Gastroesophageal sphincter (tissue), 4 donors: ENCODE data around the gene SPRING1. TPM values are rescaled to one million over a fixed set of nuclear protein-coding genes. Genes with fewer than 3 reads are reported as not detected.

Experiments
- ATAC-seq: fragments of 150-250 bp; one replicate; pipeline ENCODE4 v1.9.1; 2016; ENCODE audit warnings: mild to moderate bottlenecking, moderate library complexity
- H3K27ac ChIP-seq, 4 donors: fragments of 200-600 bp; sonication (generic) in 3 of 4; 1 replicate in 3 of 4; 2 replicates in 1 of 4; pipeline ENCODE4 v1.5.1; 2016 to 2019
- H3K27me3 ChIP-seq: fragments of 200-600 bp; sonication (generic); one replicate; pipeline ENCODE4 v1.5.1; 2019
- H3K36me3 ChIP-seq, 2 donors: fragments of 200-600 bp; sonication (generic); one replicate each; pipeline ENCODE4 v1.5.1; 2019; ENCODE audit warnings: control low read depth in 1 of 2
- H3K4me1 ChIP-seq, 3 donors: fragments of 200-600 bp; sonication (generic); 1 replicate in 2 of 3; 2 replicates in 1 of 3; pipeline ENCODE4 v1.5.1; 2016 to 2019; ENCODE audit warnings: control low read depth in 2 of 3
- H3K4me3 ChIP-seq, 2 donors: fragments of 200-600 bp; sonication (generic); one replicate each; pipeline ENCODE4 v1.5.1; 2019; ENCODE audit warnings: mild to moderate bottlenecking in 1 of 2, moderate library complexity in 1 of 2
- H3K9me3 ChIP-seq, 3 donors: fragments of 200-600 bp; sonication (generic); one replicate each; pipeline ENCODE4 v1.5.1; 2017 to 2019; ENCODE audit warnings: control low read depth in 2 of 3
- EP300 ChIP-seq: sonication (generic); formaldehyde crosslinking; IDR thresholded peaks from one replicate; pipeline ENCODE4 v1.6.1; 2017; ENCODE audit warnings: antibody characterized with exemption, mild to moderate bottlenecking
- POLR2A ChIP-seq, 2 donors: fragments of 450-650 bp; IDR thresholded peaks; one replicate each; pipeline ENCODE4 v1.6.1; 2017; ENCODE audit warnings: antibody characterized with exemption in 2 of 2, mild to moderate bottlenecking in 2 of 2, moderate library complexity in 1 of 2
- POLR2AphosphoS5 ChIP-seq: sonication (generic); formaldehyde crosslinking; IDR thresholded peaks from one replicate; pipeline ENCODE4 v1.6.1; 2017; ENCODE audit warnings: antibody characterized with exemption
- WGBS, 2 donors: methylation state at CpG; one replicate each; pipeline ENCODE4 v1.1.5; 2018; ENCODE audit warnings: low coverage in 1 of 2; 5-methylcytosine and 5-hydroxymethylcytosine counted together
- total RNA-seq, 4 donors: library from RNA; depleted of rRNA; stranded (reverse); fragments of >200 nt; gene quantifications; one replicate each; pipeline ENCODE4 v1.1.0, GENCODE V29; 2016
- TF ChIP-seq, protein P1 (sequence below), 4 experiments: fragments of 200-600 bp in 2 of 4; fragments of 450-650 bp in 2 of 4; sonication (generic) in 1 of 4; IDR thresholded peaks; one replicate each; pipeline ENCODE4 v1.5.1; 2017 to 2019; ENCODE audit warnings: antibody characterized with exemption in 4 of 4, mild to moderate bottlenecking in 2 of 4, moderate library complexity in 2 of 4

The SPRING1 gene
- total RNA-seq, 4 donors from 2014 or later, result 5.8 to 18.7 (median 13.4) TPM

- H3K27me3 ChIP-seq, result no peaks in the 10 kb centered on the region
- TF ChIP-seq POLR2A (IDR thresholded peaks at IDR 0.05), result no peak
- H3K4me1 ChIP-seq, result peaks cover 5 to 42% (median 10%) of the 10 kb centered on the region in 3 donors
- no peaks in the 10 kb centered on the region for H3K9me3 ChIP-seq
- peaks cover 0 to 23% of the 10 kb centered on the region in 2 donors for H3K36me3 ChIP-seq
- no peak for ATAC-seq
- no peak overlapping the region for H3K27ac ChIP-seq
- H3K4me3 ChIP-seq, result no peak overlapping the region
Observed at GRCh38 chr12:116722245-116722644, 15.6 kb downstream of the SPRING1 start.

GRCh38 chr12:116719731-116720528, 17.9 kb downstream of the SPRING1 start:
- Histone ChIP-seq H3K9me3 (no peaks in the 10 kb centered on the region), H3K36me3 (peaks cover 0 to 46% of the 10 kb centered on the region in 2 donors), H3K27me3 (no peaks in the 10 kb centered on the region), H3K4me1 (peaks cover 5 to 32% (median 10%) of the 10 kb centered on the region in 3 donors), H3K27ac (peak overlapping the region; percentile 22 to 62 (median 47)), H3K4me3 (no peak overlapping the region)
- WGBS, 2 donors, result 20 to 80% methylated on average over 1 to 11 of the region's 15 CpGs
- ATAC-seq, result no peak
- TF ChIP-seq POLR2AphosphoS5 (no peak), POLR2A (IDR thresholded peaks at IDR 0.05) (no peak), EP300 (no peak)
- TF ChIP-seq, protein P1, sequence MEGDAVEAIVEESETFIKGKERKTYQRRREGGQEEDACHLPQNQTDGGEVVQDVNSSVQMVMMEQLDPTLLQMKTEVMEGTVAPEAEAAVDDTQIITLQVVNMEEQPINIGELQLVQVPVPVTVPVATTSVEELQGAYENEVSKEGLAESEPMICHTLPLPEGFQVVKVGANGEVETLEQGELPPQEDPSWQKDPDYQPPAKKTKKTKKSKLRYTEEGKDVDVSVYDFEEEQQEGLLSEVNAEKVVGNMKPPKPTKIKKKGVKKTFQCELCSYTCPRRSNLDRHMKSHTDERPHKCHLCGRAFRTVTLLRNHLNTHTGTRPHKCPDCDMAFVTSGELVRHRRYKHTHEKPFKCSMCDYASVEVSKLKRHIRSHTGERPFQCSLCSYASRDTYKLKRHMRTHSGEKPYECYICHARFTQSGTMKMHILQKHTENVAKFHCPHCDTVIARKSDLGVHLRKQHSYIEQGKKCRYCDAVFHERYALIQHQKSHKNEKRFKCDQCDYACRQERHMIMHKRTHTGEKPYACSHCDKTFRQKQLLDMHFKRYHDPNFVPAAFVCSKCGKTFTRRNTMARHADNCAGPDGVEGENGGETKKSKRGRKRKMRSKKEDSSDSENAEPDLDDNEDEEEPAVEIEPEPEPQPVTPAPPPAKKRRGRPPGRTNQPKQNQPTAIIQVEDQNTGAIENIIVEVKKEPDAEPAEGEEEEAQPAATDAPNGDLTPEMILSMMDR (IDR thresholded peaks at IDR 0.05), result no peak

DNA sequence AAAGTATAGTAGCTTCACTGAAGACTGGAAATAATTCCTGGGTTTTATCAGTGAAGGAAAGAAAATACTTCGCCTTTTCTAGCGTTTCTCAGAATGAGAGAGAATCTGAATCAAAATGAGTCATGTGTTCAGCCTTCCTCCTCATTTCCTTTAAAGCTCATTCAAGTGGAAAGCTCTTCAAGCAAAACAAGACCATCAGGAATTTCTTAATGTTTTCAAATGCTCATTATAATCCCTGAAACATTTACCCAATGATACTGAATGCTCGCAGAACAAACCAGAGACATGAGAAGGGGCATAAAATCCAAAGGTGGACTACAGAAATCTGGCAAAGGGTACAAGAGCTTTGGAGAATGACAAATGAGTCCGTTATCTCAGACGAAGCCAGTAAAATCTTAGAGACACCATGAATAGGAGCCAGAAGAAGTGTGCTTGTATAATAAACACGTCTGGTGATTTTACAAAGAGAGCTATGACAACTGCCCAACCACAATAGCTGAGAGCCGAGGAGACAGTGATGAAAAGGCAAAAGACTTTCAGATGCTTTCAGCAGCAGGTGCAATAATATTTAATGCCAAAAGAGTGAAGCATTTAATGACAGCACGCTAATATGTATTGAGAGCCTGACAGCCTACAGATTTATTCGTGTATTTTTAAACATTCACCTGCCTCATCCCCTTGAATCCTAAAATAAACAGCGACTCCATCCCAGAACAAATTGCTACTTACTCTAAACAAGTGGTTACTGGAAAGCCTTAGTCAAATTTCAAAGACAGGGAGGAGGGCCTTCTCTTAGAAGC, 19.0 kb downstream of the SPRING1 start:
- TF ChIP-seq, protein P1 (IDR thresholded peaks at IDR 0.05), result no peak
- TF ChIP-seq POLR2AphosphoS5, result peak; percentile 68
- no peaks in the 10 kb centered on the region for H3K9me3 ChIP-seq
- peak; percentile 28 for ATAC-seq
- H3K4me3 ChIP-seq, result no peak overlapping the region
- peaks cover 5 to 38% (median 10%) of the 10 kb centered on the region in 3 donors for H3K4me1 ChIP-seq
- H3K36me3 ChIP-seq, result peaks cover 0 to 46% of the 10 kb centered on the region in 2 donors
- WGBS, 2 donors, result 23 to 25% methylated on average over 10 of the region's 10 CpGs
- no peaks in the 10 kb centered on the region for H3K27me3 ChIP-seq
- peak overlapping the region; percentile 27 to 62 (median 47) for H3K27ac ChIP-seq

- H3K36me3 ChIP-seq, result peaks cover 0 to 42% of the 10 kb centered on the region in 2 donors
Observed at GRCh38 chr12:116717466-116718437, 20.1 kb downstream of the SPRING1 start.

More at GRCh38 chr12:116717466-116718437, 20.1 kb downstream of the SPRING1 start:
- ATAC-seq, result peak; percentile 90
- H3K4me1 ChIP-seq, result peaks cover 5 to 39% (median 10%) of the 10 kb centered on the region in 3 donors
- H3K27ac ChIP-seq, result peak overlapping the region in 2 of 4 donors; percentile 53 to 62
- WGBS, 2 donors, result 61 to 81% methylated on average over 16 of the region's 27 CpGs
- TF ChIP-seq POLR2AphosphoS5, result no peak
- TF ChIP-seq, protein P1 (IDR thresholded peaks at IDR 0.05), result no peak
- no peak for TF ChIP-seq POLR2A (IDR thresholded peaks at IDR 0.05)
- no peak for TF ChIP-seq EP300
- H3K4me3 ChIP-seq, result peak overlapping the region in 1 of 2 donors; percentile 3
- H3K9me3 ChIP-seq, result no peaks in the 10 kb centered on the region
- H3K27me3 ChIP-seq, result no peaks in the 10 kb centered on the region
